Measurements from ENCODE around the gene SLC17A5.
"Not testable (repeated sequence)": the region's sequence is repeated elsewhere in the genome, so short reads cannot be mapped to it uniquely, and the experiment has no call there.

The SLC17A5 gene

GRCh38 chr6:73569121-73569520 lies 84.7 kb downstream of the SLC17A5 start:
- no peak for TF ChIP-seq Cebpa-rat (IDR thresholded peaks at IDR 0.05)
- H3K9me3 ChIP-seq (replicated peaks in 1 of 11): peaks cover 0 to 26% (median 20%) of the 10 kb centered on the region in 11 experiments; a peak in 17 of 22 replicates
- H3K4me1 ChIP-seq: peaks cover 0 to 21% (median 3%) of the 10 kb centered on the region in 10 experiments; a peak in 9 of 20 replicates
- H3K27me3 ChIP-seq: no peaks in the 10 kb centered on the region
- H3K36me3 ChIP-seq: no peaks in the 10 kb centered on the region
- H3K27ac ChIP-seq: no peak overlapping the region
- no peak overlapping the region for H3K4me3 ChIP-seq
- H3K9ac ChIP-seq: no peak overlapping the region
- no peaks in the 10 kb centered on the region for H4K20me1 ChIP-seq
- no peak overlapping the region for H3K4me2 ChIP-seq

GRCh38 chr6:73566954-73567591 lies 86.7 kb downstream of the SLC17A5 start:
- Histone ChIP-seq H3K4me2 (peak overlapping the region in 5 of 11 experiments; percentile 6 to 60 (median 55); a peak in 8 of 22 replicates), H3K9me3 (replicated peaks in 1 of 11) (peaks cover 0 to 6% (median under 1%) of the 10 kb centered on the region in 11 experiments; a peak in 9 of 22 replicates), H3K4me1 (peaks cover 0 to 21% (median 3%) of the 10 kb centered on the region in 10 experiments; a peak in 9 of 20 replicates), H3K27me3 (no peaks in the 10 kb centered on the region), H4K20me1 (no peaks in the 10 kb centered on the region), H3K36me3 (no peaks in the 10 kb centered on the region), H3K27ac (peak overlapping the region in 2 of 11 experiments; percentile 38 to 39; a peak in 2 of 22 replicates), H3K4me3 (no peak overlapping the region), H3K9ac (no peak overlapping the region)
- 0 out of 22 replicates have a peak, but pooled peaks of 2 of the 11 experiments have one; percentile 23 to 28 for TF ChIP-seq Cebpa-rat (IDR thresholded peaks at IDR 0.05)

GRCh38 chr6:73566486-73566871 lies 87.3 kb downstream of the SLC17A5 start:
- H3K4me3 ChIP-seq; H3K9me3 ChIP-seq (replicated peaks in 1 of 11); H3K27me3 ChIP-seq; H3K36me3 ChIP-seq; H4K20me1 ChIP-seq; H3K9ac ChIP-seq: not testable (repeated sequence)
- Histone ChIP-seq H3K27ac (0 out of 22 replicates have a peak overlapping the region, but pooled peaks of 2 of the 11 experiments have one; percentile 38 to 39), H3K4me1 (peaks cover 0 to 21% (median 3%) of the 10 kb centered on the region in 10 experiments; a peak in 9 of 20 replicates), H3K4me2 (peak overlapping the region in 2 of 11 experiments; percentile 55 to 60; a peak in 5 of 22 replicates)

GRCh38 chr6:73565767-73566485 lies 87.9 kb downstream of the SLC17A5 start:
- H3K4me3 ChIP-seq: no peak overlapping the region
- no peaks in the 10 kb centered on the region for H3K36me3 ChIP-seq
- no peaks in the 10 kb centered on the region for H3K9me3 ChIP-seq (replicated peaks in 1 of 11)
- no peak for TF ChIP-seq Cebpa-rat (IDR thresholded peaks at IDR 0.05)
- no peak overlapping the region for H3K27ac ChIP-seq
- no peak overlapping the region for H3K9ac ChIP-seq
- no peak overlapping the region for H3K4me2 ChIP-seq
- no peaks in the 10 kb centered on the region for H4K20me1 ChIP-seq
- H3K27me3 ChIP-seq: no peaks in the 10 kb centered on the region
- H3K4me1 ChIP-seq: peaks cover 0 to 26% (median 5%) of the 10 kb centered on the region in 10 experiments; a peak in 9 of 20 replicates

GRCh38 chr6:73564578-73565345 lies 89.0 kb downstream of the SLC17A5 start:
- TF ChIP-seq Cebpa-rat (IDR thresholded peaks at IDR 0.05): no peak
- H3K4me2 ChIP-seq: no peak overlapping the region
- no peaks in the 10 kb centered on the region for H3K9me3 ChIP-seq (replicated peaks in 1 of 11)
- no peak overlapping the region for H3K9ac ChIP-seq
- no peak overlapping the region for H3K4me3 ChIP-seq
- H3K27me3 ChIP-seq: no peaks in the 10 kb centered on the region
- no peak overlapping the region for H3K27ac ChIP-seq
- peaks cover 0 to 36% (median 5%) of the 10 kb centered on the region in 10 experiments; a peak in 9 of 20 replicates for H3K4me1 ChIP-seq
- no peaks in the 10 kb centered on the region for H3K36me3 ChIP-seq
- H4K20me1 ChIP-seq: no peaks in the 10 kb centered on the region

- 0 out of 22 replicates have a peak, but pooled peaks of 2 of the 11 experiments have one; percentile 25 to 30 for TF ChIP-seq Cebpa-rat (IDR thresholded peaks at IDR 0.05)
Observed at GRCh38 chr6:73562558-73562957, 91.2 kb downstream of the SLC17A5 start.

GRCh38 chr6:73560853-73561407 lies 92.9 kb downstream of the SLC17A5 start:
- no peaks in the 10 kb centered on the region for H3K27me3 ChIP-seq
- no peaks in the 10 kb centered on the region for H4K20me1 ChIP-seq
- H3K4me2 ChIP-seq: peak overlapping the region in 4 of 11 experiments; percentile 22 to 53 (median 36); a peak in 6 of 22 replicates
- H3K4me1 ChIP-seq: peaks cover 0 to 19% (median 2%) of the 10 kb centered on the region in 10 experiments; a peak in 8 of 20 replicates
- H3K36me3 ChIP-seq: no peaks in the 10 kb centered on the region
- H3K9ac ChIP-seq: no peak overlapping the region
- TF ChIP-seq Cebpa-rat (IDR thresholded peaks at IDR 0.05): no peak
- H3K9me3 ChIP-seq (replicated peaks in 1 of 11): no peaks in the 10 kb centered on the region
- H3K4me3 ChIP-seq: no peak overlapping the region
- H3K27ac ChIP-seq: peak overlapping the region in 3 of 11 experiments; percentile 11 to 46 (median 39); a peak in 4 of 22 replicates

More at GRCh38 chr6:73562558-73562957, 91.2 kb downstream of the SLC17A5 start:
- H3K36me3 ChIP-seq: no peaks in the 10 kb centered on the region
- H3K9ac ChIP-seq: no peak overlapping the region
- H4K20me1 ChIP-seq: no peaks in the 10 kb centered on the region
- no peak overlapping the region for H3K4me3 ChIP-seq
- H3K9me3 ChIP-seq (replicated peaks in 1 of 11): no peaks in the 10 kb centered on the region
- peaks cover 0 to 28% (median 5%) of the 10 kb centered on the region in 10 experiments; a peak in 9 of 20 replicates for H3K4me1 ChIP-seq
- no peaks in the 10 kb centered on the region for H3K27me3 ChIP-seq
- no peak overlapping the region for H3K4me2 ChIP-seq
- no peak overlapping the region for H3K27ac ChIP-seq

GRCh38 chr6:73560182-73560732 lies 93.5 kb downstream of the SLC17A5 start:
- no peak overlapping the region for H3K9ac ChIP-seq

GRCh38 chr6:73559399-73559794 lies 94.4 kb downstream of the SLC17A5 start:
- not testable (repeated sequence) for H3K4me2 ChIP-seq; H3K27me3 ChIP-seq; H3K9me3 ChIP-seq (replicated peaks in 1 of 11); H4K20me1 ChIP-seq; H3K9ac ChIP-seq; H3K4me3 ChIP-seq; H3K27ac ChIP-seq; H3K36me3 ChIP-seq
- H3K4me1 ChIP-seq: peaks cover 0 to 19% (median 2%) of the 10 kb centered on the region in 10 experiments; a peak in 8 of 20 replicates

More at GRCh38 chr6:73560182-73560732, 93.5 kb downstream of the SLC17A5 start:
- H3K27ac ChIP-seq: peak overlapping the region in 2 of 11 experiments; percentile 39 to 46; a peak in 2 of 22 replicates
- no peak for TF ChIP-seq Cebpa-rat (IDR thresholded peaks at IDR 0.05)
- H4K20me1 ChIP-seq: no peaks in the 10 kb centered on the region
- no peaks in the 10 kb centered on the region for H3K9me3 ChIP-seq (replicated peaks in 1 of 11)
- no peak overlapping the region for H3K4me3 ChIP-seq
- peak overlapping the region in 4 of 11 experiments; percentile 22 to 53 (median 36); a peak in 4 of 22 replicates for H3K4me2 ChIP-seq
- no peaks in the 10 kb centered on the region for H3K27me3 ChIP-seq
- peaks cover 0 to 19% (median 2%) of the 10 kb centered on the region in 10 experiments; a peak in 8 of 20 replicates for H3K4me1 ChIP-seq
- H3K36me3 ChIP-seq: no peaks in the 10 kb centered on the region

All from BLaER1 treated with 17β-estradiol and CSF1 and Interleukin-3, amounts not matched to agents 10 nM and 100 nM (cell line).